D341Med (cell line): ENCODE data around the gene BCL2.
"Not testable (repeated sequence)": the region's sequence is repeated elsewhere in the genome, so short reads cannot be mapped to it uniquely, and the experiment has no call there.

ENCODE experiments used
- DNase-seq: peaks from one replicate; pipeline ENCODE4 v3.0.0; 2012; ENCODE audit warnings: low spot score

The BCL2 gene

GRCh38 chr18:63234432-63234831, 85.1 kb downstream of the BCL2 start:
- DNase-seq: no peak

- DNase-seq: no peak
Observed at GRCh38 chr18:63233334-63233733, 86.2 kb downstream of the BCL2 start.

- no peak for DNase-seq
Observed at GRCh38 chr18:63232826-63233225, 86.7 kb downstream of the BCL2 start.

- DNase-seq: no peak
Observed at GRCh38 chr18:63229971-63230370, 89.6 kb downstream of the BCL2 start.

- DNase-seq: no peak
Observed at GRCh38 chr18:63225434-63225833, 94.1 kb downstream of the BCL2 start.

- no peak for DNase-seq
Observed at GRCh38 chr18:63224630-63225029, 94.9 kb downstream of the BCL2 start.

- no peak for DNase-seq
Observed at GRCh38 chr18:63223837-63224236, 95.7 kb downstream of the BCL2 start.

GRCh38 chr18:63220903-63221302, 98.7 kb downstream of the BCL2 start:
- DNase-seq: no peak

GRCh38 chr18:63218472-63218871, 101.1 kb downstream of the BCL2 start:
- peak; percentile 48 for DNase-seq

- no peak for DNase-seq
Observed at GRCh38 chr18:63216516-63217311, 102.9 kb downstream of the BCL2 start.

GRCh38 chr18:63213936-63214671, 105.5 kb downstream of the BCL2 start:
- DNase-seq: no peak

GRCh38 chr18:63213331-63213900, 106.2 kb downstream of the BCL2 start:
- DNase-seq: no peak

- DNase-seq: no peak
Observed at GRCh38 chr18:63210521-63210920, 109.0 kb downstream of the BCL2 start.

- no peak for DNase-seq
Observed at GRCh38 chr18:63208676-63209075, 110.9 kb downstream of the BCL2 start.

- DNase-seq: no peak
Observed at GRCh38 chr18:63207835-63208234, 111.7 kb downstream of the BCL2 start.

GRCh38 chr18:63207143-63207790, 112.3 kb downstream of the BCL2 start:
- DNase-seq: no peak

- DNase-seq: no peak
Observed at GRCh38 chr18:63206433-63207142, 113.0 kb downstream of the BCL2 start.

GRCh38 chr18:63205791-63206252, 113.7 kb downstream of the BCL2 start:
- no peak for DNase-seq

- no peak for DNase-seq
Observed at GRCh38 chr18:63203497-63203896, 116.1 kb downstream of the BCL2 start.

GRCh38 chr18:63202828-63203227, 116.7 kb downstream of the BCL2 start:
- DNase-seq: no peak

GRCh38 chr18:63201456-63201855, 118.1 kb downstream of the BCL2 start:
- not testable (repeated sequence) for DNase-seq

GRCh38 chr18:63199743-63200241, 119.8 kb downstream of the BCL2 start:
- no peak for DNase-seq
